HG03457 (cell line): ENCODE data around the gene COPS4.
"Not testable (repeated sequence)": the region's sequence is repeated elsewhere in the genome, so short reads cannot be mapped to it uniquely, and the experiment has no call there.

Experiments
- ATAC-seq: cut with Tn5 transposase; IDR thresholded peaks from one replicate; pipeline ENCODE4 v1.9.1; 2021; ENCODE audit warnings: moderate number of reproducible peaks; ENCODE audit not compliant: unreplicated experiment

Gene COPS4

GRCh38 chr4:83080561-83080960 is 45.6 kb downstream of the COPS4 start:
- ATAC-seq = no peak

GRCh38 chr4:83082777-83083176 is 47.8 kb downstream of the COPS4 start:
- ATAC-seq = no peak

- ATAC-seq = no peak
Observed at GRCh38 chr4:83083925-83084475, 49.0 kb downstream of the COPS4 start.

GRCh38 chr4:83084956-83085355 is 50.0 kb downstream of the COPS4 start:
- not testable (repeated sequence) for ATAC-seq

GRCh38 chr4:83089410-83090157 is 54.6 kb downstream of the COPS4 start:
- no peak for ATAC-seq

- ATAC-seq = no peak
Observed at GRCh38 chr4:83093060-83093640, 58.2 kb downstream of the COPS4 start.

- no peak for ATAC-seq
Observed at GRCh38 chr4:83096397-83096796, 61.4 kb downstream of the COPS4 start.

- no peak for ATAC-seq
Observed at GRCh38 chr4:83104991-83105390, 70.0 kb downstream of the COPS4 start.

- no peak for ATAC-seq
Observed at GRCh38 chr4:83107631-83108030, 72.6 kb downstream of the COPS4 start.

GRCh38 chr4:83108101-83108861 is 73.3 kb downstream of the COPS4 start:
- no peak for ATAC-seq

GRCh38 chr4:83109480-83110222 is 74.7 kb downstream of the COPS4 start:
- ATAC-seq = peak; percentile 12

GRCh38 chr4:83110223-83110945 is 75.4 kb downstream of the COPS4 start:
- ATAC-seq = peak; percentile 62

- no peak for ATAC-seq
Observed at GRCh38 chr4:83110970-83111750, 76.2 kb downstream of the COPS4 start.

GRCh38 chr4:83111751-83112141 is 76.8 kb downstream of the COPS4 start:
- not testable (repeated sequence) for ATAC-seq

- no peak for ATAC-seq
Observed at GRCh38 chr4:83112231-83112630, 77.2 kb downstream of the COPS4 start.

- ATAC-seq = no peak
Observed at GRCh38 chr4:83112678-83113428, 77.9 kb downstream of the COPS4 start.

GRCh38 chr4:83113429-83113786 is 78.4 kb downstream of the COPS4 start:
- ATAC-seq = no peak

GRCh38 chr4:83114576-83114975 is 79.6 kb downstream of the COPS4 start, which contains the start of gene PLAC8:
TSS of gene PLAC8 (minus strand) at chr4:83114729. CDS start at chr4:83107921, 6,808 bp downstream.
- ATAC-seq = no peak

- ATAC-seq = no peak
Observed at GRCh38 chr4:83115000-83115399, 80.0 kb downstream of the COPS4 start.
